PC-3 (cell line): Measurements from ENCODE around the gene ZC3H12C. TPM values are rescaled to one million over a fixed set of nuclear protein-coding genes. Genes with fewer than 3 reads are reported as not detected.

Source experiments
- ATAC-seq: fragments of 200-7000 bp; cut with Tn5 transposase; 2 replicates; pipeline ENCODE4 v1.9.1; 2020; ENCODE audit warnings: mild to moderate bottlenecking, moderate library complexity
- BruUV-seq: library from RNA; stranded (reverse); fragments of 400-500 nt; replicated peaks from 2 replicates; lab custom pipeline; 2021; lab: Mats Ljungman, UMichigan
- CTCF ChIA-PET: fragments of 300-600 bp; sonication (Branson Sonifier 250); formaldehyde crosslinking; loops from one replicate; lab custom pipeline; 2022; ENCODE audit warnings: antibody characterized with exemption; lab: Charles Lee
- POLR2A ChIA-PET: fragments of 300-600 bp; sonication (Branson Sonifier 250); formaldehyde crosslinking; loops from one replicate; lab custom pipeline; 2022; ENCODE audit warnings: antibody characterized with exemption; ENCODE audit not compliant: unreplicated experiment; lab: Charles Lee
- DNase-seq: peaks from one replicate; pipeline ENCODE4 v3.0.0-alpha.2; 2015
- H2AFZ ChIP-seq: fragments of 300-600 bp; sonication (generic); 2 replicates; pipeline ENCODE4 v1.6.0; 2016; ENCODE audit warnings: antibody characterized with exemption, low read length
- H3F3A ChIP-seq: fragments of 300-600 bp; sonication (generic); one replicate; pipeline ENCODE4 v1.6.0; 2017; ENCODE audit warnings: antibody characterized with exemption, low read length, control low read depth, mild to moderate bottlenecking; ENCODE audit not compliant: unreplicated experiment
- H3K27ac ChIP-seq: fragments of 300-600 bp; sonication (generic); 2 replicates; pipeline ENCODE4 v1.5.1; 2016; ENCODE audit warnings: mild to moderate bottlenecking, low read length
- H3K27me3 ChIP-seq: fragments of 300-600 bp; sonication (generic); 2 replicates; pipeline ENCODE4 v1.6.1; 2016; ENCODE audit warnings: low read length, mixed read lengths
- H3K36me3 ChIP-seq: fragments of 300-600 bp; sonication (generic); 2 replicates; pipeline ENCODE4 v1.6.1; 2016; ENCODE audit warnings: low read depth, mixed run types, low read length, mixed read lengths
- H3K4me1 ChIP-seq: fragments of 300-600 bp; sonication (generic); 2 replicates; pipeline ENCODE4 v1.5.1; 2016; ENCODE audit warnings: low read length; ENCODE audit not compliant: insufficient read depth
- H3K4me2 ChIP-seq: fragments of 300-600 bp; sonication (generic); 2 replicates; pipeline ENCODE4 v1.6.0; 2016; ENCODE audit warnings: low read length
- H3K4me3 ChIP-seq: fragments of 300-600 bp; sonication (generic); 2 replicates; pipeline ENCODE4 v1.5.1; 2016; ENCODE audit warnings: mild to moderate bottlenecking, low read length, mixed read lengths
- H3K79me2 ChIP-seq: fragments of 300-600 bp; sonication (generic); 2 replicates; pipeline ENCODE4 v1.6.1; 2017; ENCODE audit warnings: low read length, mixed read lengths
- H3K9ac ChIP-seq: fragments of 300-600 bp; sonication (generic); 2 replicates; pipeline ENCODE4 v1.6.0; 2016; ENCODE audit warnings: mild to moderate bottlenecking, low read length
- H3K9me2 ChIP-seq: fragments of 300-600 bp; sonication (generic); replicated peaks from 2 replicates; pipeline ENCODE4 v1.6.1; 2016; ENCODE audit warnings: mixed run types, low read length, mixed read lengths
- H3K9me3 ChIP-seq: fragments of 300-600 bp; sonication (generic); 2 replicates; pipeline ENCODE4 v1.6.1; 2016; ENCODE audit warnings: low read length, mixed read lengths
- H4K20me1 ChIP-seq: fragments of 300-600 bp; sonication (generic); 2 replicates; pipeline ENCODE4 v1.6.1; 2016; ENCODE audit warnings: low read length, mixed read lengths
- CTCF ChIP-seq: fragments of 300-600 bp; sonication (generic); conservative IDR thresholded peaks from 2 replicates; pipeline ENCODE4 v1.5.1; 2017; ENCODE audit warnings: antibody characterized with exemption, low read depth, mild to moderate bottlenecking, low read length
- EZH2 ChIP-seq: fragments of 300-600 bp; sonication (generic); IDR thresholded peaks from one replicate; pipeline ENCODE4 v1.6.1; 2017; ENCODE audit warnings: antibody characterized with exemption, mild to moderate bottlenecking, low read length; ENCODE audit not compliant: unreplicated experiment
- EZH2phosphoT487 ChIP-seq: fragments of 300-600 bp; sonication (generic); IDR thresholded peaks from 2 replicates; pipeline ENCODE4 v1.6.1; 2018; ENCODE audit warnings: mild to moderate bottlenecking, antibody characterized with exemption, low read length, borderline replicate concordance
- intact Hi-C: fragments of 100-400 bp; cut with micrococcal nuclease; formaldehyde crosslinking; loops from 2 replicates; pipeline ENCODE4 v1.9.0; 2023
- total RNA-seq: library from RNA; depleted of rRNA; stranded (reverse); fragments of >200 nt; gene quantifications from 2 replicates; pipeline ENCODE4 v1.2.3, GENCODE V29; 2014

Gene ZC3H12C
- total RNA-seq, 1 experiment from 2014 or later, result 30.7 TPM

GRCh38 chr11:110162216-110162615, 69.0 kb downstream of the ZC3H12C start:
- intact Hi-C loops, result loop anchor here (5.0 kb wide), 1 partner anchor 215 kb away; no protein-coding TSS in a partner anchor
- 0 out of 2 replicates have a peak, but pooled peaks cover 7% of the 10 kb centered on the region for H3K79me2 ChIP-seq
- DNase-seq (no peak), ATAC-seq (no peak)
- H3K4me1 ChIP-seq, result no peaks in the 10 kb centered on the region
- H3K9me3 ChIP-seq, result no peaks in the 10 kb centered on the region
- H3K4me3 ChIP-seq, result no peak overlapping the region
- no peaks in the 10 kb centered on the region for H3K27me3 ChIP-seq
- H3K9ac ChIP-seq, result no peak overlapping the region
- no peak overlapping the region for H3K4me2 ChIP-seq
- TF ChIP-seq CTCF (no peak), EZH2phosphoT487 (no peak)
- H3K36me3 ChIP-seq, result peaks cover 83% of the 10 kb centered on the region
- H3K9me2 ChIP-seq, result no peaks in the 10 kb centered on the region
- POLR2A ChIA-PET, result no interaction called here
- no peaks in the 10 kb centered on the region for H4K20me1 ChIP-seq
- CTCF ChIA-PET, result no interaction called here
- H3F3A ChIP-seq, result no peaks in the 10 kb centered on the region
- H2AFZ ChIP-seq, result no peak overlapping the region
- no TSS peak for BruUV-seq
- no peak overlapping the region for H3K27ac ChIP-seq

- DNase-seq (no peak), ATAC-seq (no peak)
- H3K36me3 ChIP-seq, result peaks cover 66% of the 10 kb centered on the region
These were observed 72.1 kb downstream of the ZC3H12C start for GRCh38 chr11:110165039-110165925.

More at GRCh38 chr11:110165039-110165925, 72.1 kb downstream of the ZC3H12C start:
- no peaks in the 10 kb centered on the region for H3K9me3 ChIP-seq
- H3K4me2 ChIP-seq, result no peak overlapping the region
- H3K4me3 ChIP-seq, result no peak overlapping the region
- ChIA-PET POLR2A (interaction anchor here (0.6 kb wide), 1 partner anchor 132 kb away, joined by 4 read pairs; no protein-coding TSS in a partner anchor), CTCF (no interaction called here)
- intact Hi-C loops, result no loop called here
- no peak overlapping the region for H3K9ac ChIP-seq
- 0 out of 2 replicates have a peak, but pooled peaks cover 7% of the 10 kb centered on the region for H3K79me2 ChIP-seq
- no peaks in the 10 kb centered on the region for H3K4me1 ChIP-seq
- no peaks in the 10 kb centered on the region for H4K20me1 ChIP-seq
- no peak overlapping the region for H2AFZ ChIP-seq
- H3K27ac ChIP-seq, result no peak overlapping the region
- H3K9me2 ChIP-seq, result no peaks in the 10 kb centered on the region
- TSS peak; percentile 6 for BruUV-seq
- no peaks in the 10 kb centered on the region for H3F3A ChIP-seq
- TF ChIP-seq EZH2phosphoT487 (no peak), EZH2 (no peak), CTCF (no peak)
- no peaks in the 10 kb centered on the region for H3K27me3 ChIP-seq
